Peyer's patch (tissue), 4 donors: Measurements from ENCODE around the gene ZNF775.

Experiments
- CTCF ChIP-seq, 6 experiments: fragments of 450-650 bp in 4 of 6; fragments of 200-600 bp in 2 of 6; sonication (generic) in 1 of 6; IDR thresholded peaks; one replicate each; pipeline ENCODE4 v1.5.1; 2017 to 2019; ENCODE audit warnings: antibody characterized with exemption in 6 of 6, mild to moderate bottlenecking in 3 of 6, moderate library complexity in 1 of 6
- POLR2A ChIP-seq, 2 donors: fragments of 450-650 bp; IDR thresholded peaks; one replicate each; pipeline ENCODE4 v1.5.1; 2017; ENCODE audit warnings: antibody characterized with exemption in 2 of 2, mild to moderate bottlenecking in 2 of 2, moderate library complexity in 2 of 2

GRCh38 chr7:150338166-150338829 is 40.8 kb upstream of the ZNF775 start:
- TF ChIP-seq CTCF (IDR thresholded peaks at IDR 0.05) = no peak
- no peak for TF ChIP-seq POLR2A (IDR thresholded peaks at IDR 0.05)
